Measurements from ENCODE around the gene PIM3.

PIM3 gene

GRCh38 chr22:49996119-49996517 is 35.5 kb downstream of the PIM3 start:
- no peak for DNase-seq (ENCODE audit: insufficient read length, low spot score)
- no peak for FAIRE-seq
- no peak for TF ChIP-seq POLR2A (IDR thresholded peaks at IDR 0.05; ENCODE audit: low read depth, low read length)

DNA sequence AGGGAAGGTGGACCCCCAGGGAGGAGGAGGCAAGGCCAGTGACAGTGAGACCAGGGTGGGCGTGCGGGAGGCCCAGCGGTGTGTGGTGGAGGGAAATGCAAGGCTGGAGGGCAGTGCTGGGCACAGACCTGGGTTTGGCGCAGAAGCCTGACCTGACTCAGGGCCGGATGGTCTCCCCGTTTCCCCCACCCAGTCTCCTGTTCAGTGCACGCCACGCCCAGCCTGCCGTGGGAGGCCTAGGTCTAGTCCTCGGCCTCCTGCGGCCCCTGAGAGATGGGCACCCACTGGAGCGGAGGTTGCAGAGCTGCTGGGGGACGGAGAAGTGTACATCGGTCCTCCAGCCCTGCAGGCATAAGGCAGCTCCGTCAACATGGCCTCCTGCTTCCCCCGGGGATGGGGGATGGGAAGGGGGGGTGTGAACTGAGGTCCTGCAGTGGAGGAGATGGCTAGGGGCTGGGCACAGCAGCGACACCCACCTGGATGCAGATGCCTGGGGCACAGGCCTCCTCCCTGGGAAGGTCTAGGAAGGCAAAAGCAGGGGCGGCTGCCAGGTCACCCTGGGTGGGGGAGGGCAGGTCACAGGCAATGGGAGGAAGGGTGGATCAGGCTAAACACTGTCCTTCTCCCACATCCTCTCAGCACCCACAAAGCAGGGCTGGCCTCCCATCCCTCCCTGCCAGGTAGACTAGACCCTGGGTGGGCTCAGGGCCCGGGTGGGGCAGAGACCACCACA is 36.1 kb downstream of the PIM3 start:
- no peak for DNase-seq (ENCODE audit: insufficient read length, low spot score)
- no peak for FAIRE-seq
- no peak for TF ChIP-seq POLR2A (IDR thresholded peaks at IDR 0.05; ENCODE audit: low read depth, low read length)

DNA sequence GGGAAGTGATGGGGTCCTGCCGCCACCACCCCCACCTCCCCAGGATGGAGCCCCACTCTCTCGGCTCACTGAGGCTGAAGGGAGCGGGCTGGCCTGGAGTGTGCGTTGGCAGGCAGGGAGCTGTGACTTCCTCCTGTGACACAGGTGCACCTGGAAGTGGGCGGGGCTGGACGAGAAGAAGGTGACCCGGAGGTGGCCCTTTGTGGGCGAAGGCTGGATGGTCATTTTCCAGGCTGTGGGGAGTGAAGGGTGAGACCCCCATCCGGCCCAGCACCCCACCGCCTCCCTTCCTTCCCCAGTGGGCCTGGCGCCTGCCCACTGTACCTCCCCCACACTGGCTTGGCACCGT is 36.7 kb downstream of the PIM3 start:
- no peak for TF ChIP-seq POLR2A (IDR thresholded peaks at IDR 0.05; ENCODE audit: low read depth, low read length)
- DNase-seq (ENCODE audit: insufficient read length, low spot score) (no peak), FAIRE-seq (no peak)

- no peak for TF ChIP-seq POLR2A (IDR thresholded peaks at IDR 0.05; ENCODE audit: low read depth, low read length)
- FAIRE-seq (no peak), DNase-seq (ENCODE audit: insufficient read length, low spot score) (no peak)
Measured at GRCh38 chr22:49997932-49998717, 37.6 kb downstream of the PIM3 start.

DNA sequence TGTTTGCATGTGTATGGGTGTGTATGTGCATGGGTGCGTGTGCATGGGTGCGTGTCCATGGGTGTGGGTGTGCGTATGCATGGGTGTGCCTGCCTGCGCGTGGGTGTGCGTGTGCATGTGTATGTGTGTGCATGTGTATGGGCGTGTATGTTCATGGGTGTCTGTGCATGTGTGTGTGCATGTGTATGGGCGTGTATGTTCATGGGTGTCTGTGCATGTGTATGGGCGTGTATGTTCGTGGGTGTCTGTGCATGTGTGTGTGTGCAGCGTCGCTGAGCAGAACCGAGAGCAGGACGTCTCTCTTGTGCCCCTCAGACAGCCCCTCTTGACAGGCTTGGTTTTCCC is 38.1 kb downstream of the PIM3 start:
- FAIRE-seq (no peak), DNase-seq (ENCODE audit: insufficient read length, low spot score) (no peak)
- no peak for TF ChIP-seq POLR2A (IDR thresholded peaks at IDR 0.05; ENCODE audit: low read depth, low read length)

DNA sequence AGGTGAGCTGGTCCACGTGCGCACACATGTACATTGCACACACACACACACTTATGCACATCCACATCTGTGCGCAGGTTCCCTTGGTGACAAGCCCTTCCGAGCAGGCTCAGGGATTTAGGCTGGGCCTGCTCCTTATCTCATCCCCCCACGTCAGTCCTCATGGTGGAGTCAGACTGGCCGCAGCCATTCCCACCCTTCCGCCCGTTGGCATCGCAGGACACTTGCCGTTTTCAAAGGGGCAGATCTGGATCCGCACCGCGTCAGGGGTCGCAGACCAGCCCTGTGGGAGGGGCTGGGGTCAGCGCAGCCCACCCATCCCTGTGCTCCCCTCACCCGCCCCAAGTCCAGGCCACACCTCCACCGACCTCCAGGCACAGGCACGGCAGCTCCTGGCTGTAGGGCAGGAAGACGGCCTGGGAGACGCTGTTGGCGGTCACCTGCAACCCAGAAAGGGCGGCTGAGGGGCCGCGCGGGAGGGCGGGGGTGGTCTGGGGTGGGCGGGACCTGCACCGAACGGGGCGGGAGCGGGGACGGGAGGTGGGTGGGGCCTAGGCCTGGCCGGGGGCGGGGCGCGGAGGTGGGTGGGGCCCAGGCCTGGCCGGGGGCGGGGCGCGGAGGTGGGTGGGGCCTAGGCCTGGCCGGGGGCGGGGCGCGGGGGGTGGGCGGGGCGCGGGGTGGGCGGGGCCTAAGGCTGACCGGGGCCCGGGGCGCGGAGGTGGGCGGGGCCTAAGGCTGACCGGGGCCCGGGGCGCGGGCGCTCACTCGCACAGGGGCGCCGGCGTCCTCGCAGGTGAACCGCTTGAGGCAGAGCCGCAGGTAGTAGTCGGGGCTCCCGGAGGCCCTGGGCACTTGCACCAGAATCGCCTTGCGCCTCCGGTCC is 38.7 kb downstream of the PIM3 start:
- no peak for TF ChIP-seq POLR2A (IDR thresholded peaks at IDR 0.05; ENCODE audit: low read depth, low read length)
- no peak for FAIRE-seq

GRCh38 chr22:49999946-50000586 is 39.5 kb downstream of the PIM3 start:
- DNase-seq (ENCODE audit: insufficient read length, low spot score) (no peak), FAIRE-seq (no peak)
- TF ChIP-seq POLR2A (IDR thresholded peaks at IDR 0.05; ENCODE audit: low read depth, low read length): no peak

More for the DNA sequence above, 38.7 kb downstream of the PIM3 start:
- DNase-seq (ENCODE audit: insufficient read length, low spot score): no peak

DNA sequence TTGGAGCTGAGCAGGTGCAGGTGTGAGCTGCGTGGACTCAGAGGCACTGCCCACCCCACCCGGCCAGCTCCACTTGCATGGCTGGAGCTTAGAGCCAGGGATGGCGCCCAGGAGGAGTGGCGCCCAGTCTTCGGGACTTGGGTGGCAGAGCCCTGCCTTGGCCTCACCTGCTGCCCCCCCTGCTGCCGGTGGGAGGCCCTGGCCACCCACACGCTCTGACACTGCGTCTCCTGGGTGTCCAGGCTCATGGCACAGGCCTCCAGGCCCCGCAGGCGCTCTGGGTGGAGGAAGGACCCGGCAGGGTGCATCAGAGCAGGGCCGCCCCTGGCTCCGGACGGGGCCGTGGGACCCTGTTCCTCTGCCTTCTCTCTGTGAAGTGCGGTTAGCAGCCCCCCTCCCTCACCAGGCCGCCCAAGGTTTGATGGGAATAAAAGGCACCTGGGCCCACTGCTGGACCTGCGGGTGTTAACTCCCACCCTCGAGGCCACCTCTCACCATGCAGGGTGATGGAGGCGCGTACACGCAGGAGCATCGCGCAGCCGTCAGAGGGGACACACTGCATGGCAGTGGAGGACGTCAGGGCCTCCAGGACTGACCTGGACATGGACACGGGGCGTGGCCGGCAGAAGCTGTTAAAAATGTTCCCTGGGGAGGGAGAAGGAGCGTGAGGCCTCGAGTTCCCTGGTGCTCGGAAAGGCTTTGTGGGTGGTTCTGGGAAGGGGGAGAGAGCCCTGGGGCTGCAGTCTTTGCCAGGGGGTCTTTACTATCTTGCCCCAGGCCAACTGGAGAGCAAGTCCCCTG is 40.2 kb downstream of the PIM3 start:
- TF ChIP-seq POLR2A (IDR thresholded peaks at IDR 0.05; ENCODE audit: low read depth, low read length): no peak
- DNase-seq (ENCODE audit: insufficient read length, low spot score): no peak
- FAIRE-seq: no peak

- FAIRE-seq (no peak), DNase-seq (ENCODE audit: insufficient read length, low spot score) (no peak)
Measured at GRCh38 chr22:50001388-50002231, 41.0 kb downstream of the PIM3 start.

GRCh38 chr22:50002791-50003190 is 42.2 kb downstream of the PIM3 start:
- DNase-seq (ENCODE audit: insufficient read length, low spot score): no peak
- TF ChIP-seq POLR2A (IDR thresholded peaks at IDR 0.05; ENCODE audit: low read depth, low read length): no peak
- no peak for FAIRE-seq

More at GRCh38 chr22:50001388-50002231, 41.0 kb downstream of the PIM3 start:
- no peak for TF ChIP-seq POLR2A (IDR thresholded peaks at IDR 0.05; ENCODE audit: low read depth, low read length)

GRCh38 chr22:50004918-50005317 is 44.3 kb downstream of the PIM3 start:
- no peak for TF ChIP-seq POLR2A (IDR thresholded peaks at IDR 0.05; ENCODE audit: low read depth, low read length)
- no peak for DNase-seq (ENCODE audit: insufficient read length, low spot score)
- no peak for FAIRE-seq

DNA sequence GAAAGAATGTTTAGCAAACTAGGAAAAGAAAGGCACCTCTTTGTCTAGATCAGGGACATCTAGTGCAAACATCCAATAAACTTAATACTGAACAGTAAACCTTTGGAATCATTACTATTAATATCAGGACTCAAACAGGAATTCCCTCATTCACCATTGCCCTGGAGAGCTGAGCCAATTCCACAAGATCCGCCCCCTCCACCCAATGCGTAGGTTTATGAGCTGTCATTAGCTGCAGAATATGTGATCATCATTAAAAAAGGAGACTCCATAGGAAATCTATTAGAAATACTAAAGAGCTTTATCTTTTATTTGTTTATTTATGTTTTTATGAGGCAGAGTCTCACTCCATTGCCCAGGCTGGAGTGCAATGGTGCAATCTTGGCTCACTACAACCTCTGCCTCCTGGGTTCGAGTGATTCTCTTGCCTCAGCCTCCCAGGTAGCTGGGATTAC is 46.5 kb downstream of the PIM3 start:
- no peak for FAIRE-seq
- DNase-seq (ENCODE audit: insufficient read length, low spot score): no peak
- TF ChIP-seq POLR2A (IDR thresholded peaks at IDR 0.05; ENCODE audit: low read depth, low read length): no peak

All from H54 (cell line).